OCI-LY3 (cell line): ENCODE data around the gene SLC49A3.

Experiments used
- EZH2phosphoT487 ChIP-seq: fragments of 200-600 bp; shearing (Covaris generic); IDR thresholded peaks from 2 replicates; pipeline ENCODE4 v1.6.1; 2018; ENCODE audit warnings: antibody characterized with exemption, mixed run types, low read depth
- TF ChIP-seq, protein P1 (sequence below): fragments of 200-600, 300-600 bp; sonication (generic); IDR thresholded peaks from 2 replicates; pipeline ENCODE4 v1.5.1; 2014; ENCODE audit warnings: antibody characterized with exemption, low read length, low read depth

- TF ChIP-seq, protein P1, sequence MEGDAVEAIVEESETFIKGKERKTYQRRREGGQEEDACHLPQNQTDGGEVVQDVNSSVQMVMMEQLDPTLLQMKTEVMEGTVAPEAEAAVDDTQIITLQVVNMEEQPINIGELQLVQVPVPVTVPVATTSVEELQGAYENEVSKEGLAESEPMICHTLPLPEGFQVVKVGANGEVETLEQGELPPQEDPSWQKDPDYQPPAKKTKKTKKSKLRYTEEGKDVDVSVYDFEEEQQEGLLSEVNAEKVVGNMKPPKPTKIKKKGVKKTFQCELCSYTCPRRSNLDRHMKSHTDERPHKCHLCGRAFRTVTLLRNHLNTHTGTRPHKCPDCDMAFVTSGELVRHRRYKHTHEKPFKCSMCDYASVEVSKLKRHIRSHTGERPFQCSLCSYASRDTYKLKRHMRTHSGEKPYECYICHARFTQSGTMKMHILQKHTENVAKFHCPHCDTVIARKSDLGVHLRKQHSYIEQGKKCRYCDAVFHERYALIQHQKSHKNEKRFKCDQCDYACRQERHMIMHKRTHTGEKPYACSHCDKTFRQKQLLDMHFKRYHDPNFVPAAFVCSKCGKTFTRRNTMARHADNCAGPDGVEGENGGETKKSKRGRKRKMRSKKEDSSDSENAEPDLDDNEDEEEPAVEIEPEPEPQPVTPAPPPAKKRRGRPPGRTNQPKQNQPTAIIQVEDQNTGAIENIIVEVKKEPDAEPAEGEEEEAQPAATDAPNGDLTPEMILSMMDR, result no peak
- no peak for TF ChIP-seq EZH2phosphoT487
Observed at GRCh38 chr4:653831-654502, 35.0 kb downstream of the SLC49A3 start.
